Breast epithelium (tissue), 3 donors: Measurements from ENCODE around the gene NONO.

Experiments
- CTCF ChIP-seq, 3 donors: fragments of 450-650 bp; IDR thresholded peaks; one replicate each; pipeline ENCODE4 v1.5.1; 2016 to 2017; ENCODE audit warnings: antibody characterized with exemption in 3 of 3, mild to moderate bottlenecking in 3 of 3, moderate library complexity in 3 of 3
- POLR2A ChIP-seq: fragments of 450-650 bp; IDR thresholded peaks from one replicate; pipeline ENCODE4 v1.6.1; 2016; ENCODE audit warnings: antibody characterized with exemption, mild to moderate bottlenecking, moderate library complexity

GRCh38 chrX:71269801-71270395, 13.5 kb upstream of the NONO start:
- no peak for TF ChIP-seq CTCF (IDR thresholded peaks at IDR 0.05)
- TF ChIP-seq POLR2A, result no peak
